Fibroblast of pulmonary artery (primary cell): ENCODE data around the gene CA5A.

ENCODE experiments used
- DNase-seq: peaks from one replicate; pipeline ENCODE4 v3.0.0-alpha.2; 2010; ENCODE audit warnings: low read depth
- H3K4me3 ChIP-seq: replicated peaks from 2 replicates; pipeline ENCODE4 v1.5.1; 2011; ENCODE audit warnings: low read depth, mild to moderate bottlenecking, control low read depth, low read length, moderate library complexity
- TF ChIP-seq, protein P1 (sequence below): IDR thresholded peaks from 2 replicates; pipeline ENCODE4 v1.5.1; 2011; ENCODE audit warnings: mild to moderate bottlenecking, control low read depth, low read length, inconsistent platforms; ENCODE audit errors: missing control alignments

The CA5A gene

DNA sequence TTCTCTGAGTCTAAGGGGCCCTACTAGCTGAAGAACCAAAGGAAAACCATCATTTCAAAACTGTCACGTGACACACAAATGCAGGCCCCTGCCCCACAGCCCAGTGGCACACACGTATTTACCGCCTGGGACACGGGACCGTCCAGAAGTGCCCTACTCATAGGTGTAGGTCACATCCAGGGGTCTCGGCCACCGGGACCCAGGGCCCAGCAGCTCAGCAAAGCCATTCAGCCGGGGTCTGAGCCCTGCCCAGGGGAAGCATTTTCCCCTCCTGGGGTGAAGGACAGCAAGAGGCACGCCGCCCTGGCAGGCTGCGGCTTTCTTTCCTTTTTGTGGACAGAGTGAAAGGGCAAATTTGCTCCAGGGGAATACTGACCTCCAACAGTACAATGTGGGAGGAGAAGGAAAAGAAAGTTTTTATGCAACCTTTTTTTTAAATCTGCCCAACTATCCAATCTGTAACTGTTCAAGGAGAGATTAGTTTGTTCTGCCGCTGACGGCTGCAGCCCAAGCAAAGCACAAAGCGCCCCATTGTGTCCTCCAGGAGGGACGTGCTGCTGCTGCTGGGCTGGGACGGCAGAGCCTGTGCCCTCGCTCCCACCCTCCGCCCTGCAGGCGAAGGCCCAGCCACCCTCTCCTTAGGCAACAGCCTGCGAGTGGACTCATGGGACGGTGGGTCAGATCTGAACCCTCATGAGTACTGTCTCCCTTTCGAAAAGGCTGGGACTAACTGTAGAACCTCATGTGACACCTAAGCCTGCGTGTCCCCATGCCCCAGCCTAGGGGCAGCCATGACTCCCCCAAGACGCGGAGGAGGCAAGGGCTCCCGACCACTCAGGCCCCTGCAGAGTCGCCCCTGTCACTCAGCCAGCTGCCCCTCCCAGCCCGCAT, 88.3 kb downstream of the CA5A start:
- H3K4me3 ChIP-seq, result no peak overlapping the region
- no peak for DNase-seq
- TF ChIP-seq, protein P1, sequence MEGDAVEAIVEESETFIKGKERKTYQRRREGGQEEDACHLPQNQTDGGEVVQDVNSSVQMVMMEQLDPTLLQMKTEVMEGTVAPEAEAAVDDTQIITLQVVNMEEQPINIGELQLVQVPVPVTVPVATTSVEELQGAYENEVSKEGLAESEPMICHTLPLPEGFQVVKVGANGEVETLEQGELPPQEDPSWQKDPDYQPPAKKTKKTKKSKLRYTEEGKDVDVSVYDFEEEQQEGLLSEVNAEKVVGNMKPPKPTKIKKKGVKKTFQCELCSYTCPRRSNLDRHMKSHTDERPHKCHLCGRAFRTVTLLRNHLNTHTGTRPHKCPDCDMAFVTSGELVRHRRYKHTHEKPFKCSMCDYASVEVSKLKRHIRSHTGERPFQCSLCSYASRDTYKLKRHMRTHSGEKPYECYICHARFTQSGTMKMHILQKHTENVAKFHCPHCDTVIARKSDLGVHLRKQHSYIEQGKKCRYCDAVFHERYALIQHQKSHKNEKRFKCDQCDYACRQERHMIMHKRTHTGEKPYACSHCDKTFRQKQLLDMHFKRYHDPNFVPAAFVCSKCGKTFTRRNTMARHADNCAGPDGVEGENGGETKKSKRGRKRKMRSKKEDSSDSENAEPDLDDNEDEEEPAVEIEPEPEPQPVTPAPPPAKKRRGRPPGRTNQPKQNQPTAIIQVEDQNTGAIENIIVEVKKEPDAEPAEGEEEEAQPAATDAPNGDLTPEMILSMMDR, result no peak

DNA sequence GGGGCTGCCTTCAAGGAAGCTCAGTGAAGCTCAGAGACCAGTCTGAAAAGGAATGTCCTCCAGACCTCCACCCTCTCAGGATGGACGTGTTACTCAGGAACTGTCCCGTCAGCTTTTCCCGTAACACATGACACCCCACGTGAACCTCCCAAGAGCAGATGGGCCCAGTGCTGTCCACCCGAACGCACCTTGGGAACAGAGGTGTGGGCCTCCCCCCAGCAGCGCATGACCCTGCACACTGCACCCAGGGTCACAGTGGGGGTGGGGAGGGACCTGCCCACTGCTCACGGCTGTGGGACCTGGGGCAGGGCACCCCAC, 88.9 kb downstream of the CA5A start:
- H3K4me3 ChIP-seq, result no peak overlapping the region
- DNase-seq, result no peak
- TF ChIP-seq, protein P1, result no peak

DNA sequence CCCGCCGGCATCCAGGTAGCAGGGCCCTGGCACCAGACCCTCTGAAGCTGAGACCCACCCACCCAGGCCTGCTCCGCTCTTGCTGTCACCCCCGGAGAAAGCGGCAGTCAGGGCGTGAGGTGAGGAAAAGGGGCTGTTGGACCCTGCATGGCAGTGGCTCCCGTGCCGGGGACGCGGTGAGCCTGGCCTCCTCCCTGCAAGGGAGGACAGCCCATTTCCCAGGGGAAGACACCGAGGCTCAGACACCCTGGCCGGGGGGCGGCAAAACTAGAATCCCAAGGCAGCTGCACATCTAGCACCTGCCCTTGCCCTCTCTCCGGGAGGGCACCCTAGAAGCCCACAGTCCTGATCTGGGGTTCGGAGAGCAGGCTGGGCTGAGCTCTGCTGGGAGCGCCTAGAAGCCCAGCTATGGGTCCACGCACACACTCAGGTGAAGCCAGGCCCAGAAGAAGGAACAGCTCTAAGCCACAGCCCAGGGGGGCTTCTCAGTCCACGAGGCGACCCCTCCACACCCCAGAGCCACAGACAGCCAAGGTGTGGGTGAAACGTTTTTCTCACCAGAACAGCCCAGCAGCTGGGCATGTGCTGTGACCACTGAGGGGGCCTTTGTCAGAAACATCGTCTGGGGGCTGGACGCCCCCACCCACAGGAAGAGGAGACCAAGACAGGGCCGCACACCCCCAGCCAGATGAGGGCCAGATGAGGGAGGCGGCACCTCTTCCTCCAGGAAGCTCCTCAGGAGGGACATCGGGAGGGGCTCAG, 89.4 kb downstream of the CA5A start:
- no peak overlapping the region for H3K4me3 ChIP-seq
- TF ChIP-seq, protein P1, result no peak
- DNase-seq, result no peak

DNA sequence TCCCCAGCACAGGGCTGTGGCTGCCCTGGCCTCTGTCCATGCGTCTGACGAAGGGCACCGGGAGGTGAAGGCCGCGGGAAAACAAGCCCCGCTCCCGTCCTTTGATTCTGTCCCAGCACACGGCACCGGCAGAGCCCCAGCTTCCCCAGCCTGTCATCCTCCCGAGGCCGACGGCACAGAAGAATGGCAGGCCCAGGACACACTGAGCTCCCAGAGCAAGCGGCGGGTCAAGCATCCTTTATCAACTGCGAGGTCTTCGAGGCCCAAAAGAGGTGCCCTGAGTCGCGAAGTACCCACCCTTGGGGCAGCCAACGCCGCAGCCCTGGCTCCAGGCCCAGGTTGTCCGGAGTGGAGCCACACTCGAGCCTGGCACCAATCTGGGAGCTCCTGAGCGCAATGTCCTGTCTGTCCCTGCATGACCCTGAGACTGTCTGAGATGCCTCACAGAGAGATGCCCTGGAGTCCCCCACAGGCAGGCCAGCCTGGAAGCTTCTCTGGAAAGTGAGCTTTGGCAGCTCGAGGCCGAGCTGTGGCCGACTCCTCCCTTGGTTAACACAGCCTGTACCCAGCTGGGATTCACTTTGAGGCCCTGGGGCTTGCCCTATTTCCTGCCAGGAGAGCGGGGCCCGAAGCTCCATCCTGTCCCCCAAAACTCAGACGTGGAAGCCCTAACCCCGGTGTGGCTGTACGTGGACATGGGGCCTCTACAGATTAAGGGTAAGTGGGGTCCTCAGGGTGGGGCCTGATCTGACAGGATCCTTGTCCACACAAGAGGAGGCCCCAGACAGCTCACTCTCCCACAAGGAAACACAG, 90.3 kb downstream of the CA5A start:
- no peak for DNase-seq
- TF ChIP-seq, protein P1, result no peak
- H3K4me3 ChIP-seq, result no peak overlapping the region

DNA sequence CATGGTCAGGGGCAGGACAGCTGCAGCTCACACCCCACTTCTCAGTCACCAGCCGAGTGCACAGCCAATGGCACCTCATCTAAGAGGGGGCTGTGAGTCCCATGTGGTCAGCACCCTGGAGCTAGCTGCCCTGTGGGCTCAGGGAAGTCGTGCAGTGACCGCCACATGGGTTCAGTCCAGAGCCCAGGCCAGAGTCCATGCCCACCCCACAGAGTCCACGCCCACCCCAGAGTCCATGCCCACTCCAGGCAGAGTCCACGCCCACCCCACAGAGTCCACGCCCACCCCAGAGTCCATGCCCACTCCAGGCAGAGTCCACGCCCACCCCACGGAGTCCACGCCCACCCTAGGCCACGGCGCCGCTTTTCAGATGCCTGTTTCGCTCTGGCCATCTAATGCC, 91.1 kb downstream of the CA5A start:
- no peak overlapping the region for H3K4me3 ChIP-seq
- DNase-seq, result no peak
- TF ChIP-seq, protein P1, result no peak

DNA sequence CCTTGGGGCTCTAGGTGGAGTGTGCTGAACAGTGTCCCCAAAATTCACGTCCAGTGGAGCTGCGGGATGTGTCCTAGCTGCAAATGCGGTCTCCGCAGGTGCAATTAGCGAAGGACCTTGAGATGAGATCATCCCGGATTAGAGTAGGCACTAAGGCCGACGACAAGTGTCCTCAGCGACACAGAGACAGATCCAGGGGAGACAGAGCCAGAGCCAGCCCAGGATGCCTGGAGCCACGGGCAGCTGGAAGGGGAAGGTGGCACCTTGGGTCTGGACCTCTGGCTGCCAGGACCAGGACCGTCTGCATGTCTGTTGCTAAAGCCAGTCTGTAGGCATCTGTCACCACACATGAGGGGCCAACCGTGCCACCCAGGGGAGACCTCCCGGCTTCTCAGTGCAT, 91.5 kb downstream of the CA5A start:
- DNase-seq, result no peak
- TF ChIP-seq, protein P1, result no peak
- no peak overlapping the region for H3K4me3 ChIP-seq
